Testis (tissue), 3 donors: ENCODE data around the gene NKX1-2. TPM values are rescaled to one million over a fixed set of nuclear protein-coding genes. Genes with fewer than 3 reads are reported as not detected.

Experiments
- DNase-seq: peaks from one replicate; pipeline ENCODE4 v3.0.0-alpha.2; 2019
- H3K27ac ChIP-seq, 2 donors: fragments of 200-600 bp; sonication (generic); one replicate each; pipeline ENCODE4 v1.5.1; 2019
- H3K27me3 ChIP-seq: fragments of 200-600 bp; sonication (generic); one replicate; pipeline ENCODE4 v1.5.1; 2019
- H3K36me3 ChIP-seq: fragments of 200-600 bp; sonication (generic); one replicate; pipeline ENCODE4 v1.5.1; 2017; ENCODE audit warnings: low read depth; ENCODE audit errors: missing control alignments
- H3K4me1 ChIP-seq: fragments of 200-600 bp; sonication (generic); one replicate; pipeline ENCODE4 v1.5.1; 2019
- H3K4me3 ChIP-seq, 2 donors: fragments of 200-600 bp; sonication (generic); one replicate each; pipeline ENCODE4 v1.5.1; 2017 to 2019
- H3K9me3 ChIP-seq: fragments of 200-600 bp; sonication (generic); one replicate; pipeline ENCODE4 v1.5.1; 2017
- CTCF ChIP-seq, 3 experiments: fragments of 450-650 bp in 2 of 3; fragments of 200-600 bp in 1 of 3; sonication (generic) in 1 of 3; IDR thresholded peaks; one replicate each; pipeline ENCODE4 v1.5.1; 2016 to 2019; ENCODE audit warnings: antibody characterized with exemption in 3 of 3, mild to moderate bottlenecking in 2 of 3, moderate library complexity in 1 of 3
- POLR2A ChIP-seq: fragments of 450-650 bp; IDR thresholded peaks from one replicate; pipeline ENCODE4 v1.6.1; 2017; ENCODE audit warnings: antibody characterized with exemption, mild to moderate bottlenecking, moderate library complexity
- WGBS, 2 donors: methylation state at CpG; one replicate each; pipeline ENCODE4 v1.1.5; 2018; 5-methylcytosine and 5-hydroxymethylcytosine counted together
- intact Hi-C: fragments of 100-400 bp; cut with DNase I; formaldehyde crosslinking; loops from one replicate; pipeline ENCODE4 v1.15.1; 2023; ENCODE audit warnings: low total_unique reads
- polyA plus RNA-seq: library from polyadenylated mRNA; stranded (reverse); fragments of 350-450 nt; fragmentation: Illumina TruSeq; extraction: RNeasy Lipid Tissue Mini Kit (QIAGEN cat#74804); gene quantifications from one replicate; pipeline ENCODE4 v1.2.3, GENCODE V29; 2014; ENCODE audit warnings: low read depth, low replicate concordance; ENCODE audit not compliant: insufficient read depth
- total RNA-seq, 2 donors: library from RNA; depleted of rRNA; stranded (reverse); fragments of >200 nt; gene quantifications; one replicate each; pipeline ENCODE4 v1.2.3, GENCODE V29; 2016

Gene NKX1-2
- total and polyA plus RNA-seq, 3 donors from 2014 or later = 0.06 to 0.08 TPM; not detected in 1

DNA sequence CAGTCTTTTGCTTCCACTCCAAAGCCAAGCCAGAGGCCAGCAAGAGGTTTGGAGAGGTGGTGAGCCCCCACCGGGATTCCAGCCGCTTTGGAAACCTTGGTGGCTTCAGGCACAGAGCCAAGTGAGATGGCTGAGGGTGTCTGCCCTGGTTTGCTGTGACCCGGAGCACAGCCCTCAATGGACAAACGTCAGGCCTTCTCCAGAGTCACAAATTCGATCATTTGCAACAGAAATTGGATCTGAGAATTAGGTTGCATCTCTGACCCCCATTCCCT lies 885 bp upstream of the NKX1-2 start:
- peaks cover 5% of the 10 kb centered on the region for H3K27me3 ChIP-seq
- H3K9me3 ChIP-seq = no peaks in the 10 kb centered on the region
- TF ChIP-seq POLR2A (no peak), CTCF (IDR thresholded peaks at IDR 0.05) (no peak)
- intact Hi-C loops = no loop called here
- H3K27ac ChIP-seq = no peak overlapping the region
- 18 to 20% methylated on average over 5 of the region's 5 CpGs for WGBS, 2 donors
- DNase-seq = no peak
- H3K4me3 ChIP-seq = no peak overlapping the region
- H3K36me3 ChIP-seq = no peaks in the 10 kb centered on the region
- peaks cover 15% of the 10 kb centered on the region for H3K4me1 ChIP-seq

- DNase-seq = no peak
- no peaks in the 10 kb centered on the region for H3K9me3 ChIP-seq
- peaks cover 15% of the 10 kb centered on the region for H3K4me1 ChIP-seq
- H3K4me3 ChIP-seq = peak overlapping the region; percentile 1 to 31
- H3K27me3 ChIP-seq = peaks cover 5% of the 10 kb centered on the region
- H3K27ac ChIP-seq = no peak overlapping the region
- 2% methylated on average over 44 of the region's 59 CpGs; no CpG with 5 or more reads in 1 of the 2 donors for WGBS, 2 donors
- no peak for TF ChIP-seq CTCF (IDR thresholded peaks at IDR 0.05)
- no peak for TF ChIP-seq POLR2A
- intact Hi-C loops = no loop called here
- H3K36me3 ChIP-seq = no peaks in the 10 kb centered on the region
These were observed 444 bp downstream of the NKX1-2 start for GRCh38 chr10:124449170-124450011.

DNA sequence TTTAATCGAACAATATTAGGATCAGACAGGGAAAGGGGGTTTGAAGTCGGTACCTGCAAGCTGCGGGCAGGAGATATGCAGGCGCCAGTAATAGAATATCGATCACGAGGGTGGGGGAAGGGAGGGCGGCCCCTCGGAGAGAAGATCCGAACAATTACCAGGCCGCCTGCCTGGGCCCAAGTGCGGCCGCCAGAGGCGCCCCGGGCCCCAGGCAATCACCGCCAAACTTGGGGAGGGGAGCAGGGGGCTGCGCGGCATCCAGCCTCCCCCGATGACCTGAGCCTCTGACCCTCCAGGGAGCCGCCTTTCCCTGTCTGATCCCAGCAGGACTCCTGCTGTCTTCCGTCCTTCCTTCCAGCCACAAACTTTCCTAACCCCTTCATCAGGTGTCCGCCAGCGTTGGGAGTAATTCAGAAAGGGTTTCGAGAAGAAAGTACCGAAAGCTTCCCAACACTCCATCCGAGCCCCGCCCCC lies 1.1 kb downstream of the NKX1-2 start:
- TF ChIP-seq CTCF (IDR thresholded peaks at IDR 0.05) (no peak), POLR2A (no peak)
- no peak overlapping the region for H3K27ac ChIP-seq
- intact Hi-C loops = no loop called here
- H3K4me1 ChIP-seq = peaks cover 15% of the 10 kb centered on the region
- peaks cover 5% of the 10 kb centered on the region for H3K27me3 ChIP-seq
- H3K4me3 ChIP-seq = peak overlapping the region in 1 of 2 donors; percentile 31
- DNase-seq = no peak
- H3K9me3 ChIP-seq = no peaks in the 10 kb centered on the region
- no peaks in the 10 kb centered on the region for H3K36me3 ChIP-seq
- WGBS, 2 donors = 2 to 3% methylated on average over 11 to 26 of the region's 26 CpGs

DNA sequence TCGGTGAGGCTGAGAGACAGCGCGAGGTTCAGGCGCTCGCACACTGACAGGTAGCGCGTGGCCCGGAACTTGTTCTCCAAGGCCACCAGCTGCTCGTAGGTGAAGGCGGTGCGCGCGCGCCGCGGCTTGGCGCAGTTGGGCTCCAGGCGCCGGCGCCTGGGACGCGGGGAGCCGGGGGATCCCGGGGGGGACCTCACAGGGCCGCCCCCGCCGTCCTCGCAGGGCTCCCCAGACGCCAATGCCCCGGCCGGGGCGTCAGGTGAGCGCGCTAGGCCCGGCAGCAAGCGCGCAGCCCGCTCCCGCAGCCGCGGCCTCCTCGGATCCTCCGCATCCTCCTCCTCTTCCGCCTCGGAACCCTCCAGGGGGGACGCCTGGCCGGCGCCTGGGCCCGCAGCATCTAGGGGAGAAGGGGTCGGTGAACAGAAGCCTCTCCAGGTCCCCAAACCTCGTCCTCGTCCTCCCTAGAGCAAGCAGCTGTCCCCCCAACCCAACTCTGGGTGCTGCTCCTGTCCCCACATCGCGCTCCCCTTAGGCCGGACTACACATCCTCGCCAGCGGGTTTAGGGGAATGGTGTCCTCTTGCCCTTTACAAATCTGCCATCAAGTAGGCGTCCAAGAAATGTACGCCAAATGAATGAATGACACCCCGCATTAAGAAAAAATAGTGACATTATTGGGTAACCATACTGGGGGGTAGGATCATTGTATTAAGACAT lies 1.9 kb downstream of the NKX1-2 start:
- H3K27me3 ChIP-seq = peaks cover 5% of the 10 kb centered on the region
- peak overlapping the region in 1 of 2 donors; percentile 10 for H3K4me3 ChIP-seq
- no peaks in the 10 kb centered on the region for H3K36me3 ChIP-seq
- intact Hi-C loops = no loop called here
- TF ChIP-seq POLR2A (no peak), CTCF (IDR thresholded peaks at IDR 0.05) (no peak)
- peaks cover 15% of the 10 kb centered on the region for H3K4me1 ChIP-seq
- H3K9me3 ChIP-seq = no peaks in the 10 kb centered on the region
- 3 to 4% methylated on average over 39 to 60 of the region's 60 CpGs for WGBS, 2 donors
- peak; percentile 35 for DNase-seq
- H3K27ac ChIP-seq = no peak overlapping the region
